ENCODE data around the gene DOCK4.
"Not testable (repeated sequence)": the region's sequence is repeated elsewhere in the genome, so short reads cannot be mapped to it uniquely, and the experiment has no call there.

DOCK4 gene

DNA sequence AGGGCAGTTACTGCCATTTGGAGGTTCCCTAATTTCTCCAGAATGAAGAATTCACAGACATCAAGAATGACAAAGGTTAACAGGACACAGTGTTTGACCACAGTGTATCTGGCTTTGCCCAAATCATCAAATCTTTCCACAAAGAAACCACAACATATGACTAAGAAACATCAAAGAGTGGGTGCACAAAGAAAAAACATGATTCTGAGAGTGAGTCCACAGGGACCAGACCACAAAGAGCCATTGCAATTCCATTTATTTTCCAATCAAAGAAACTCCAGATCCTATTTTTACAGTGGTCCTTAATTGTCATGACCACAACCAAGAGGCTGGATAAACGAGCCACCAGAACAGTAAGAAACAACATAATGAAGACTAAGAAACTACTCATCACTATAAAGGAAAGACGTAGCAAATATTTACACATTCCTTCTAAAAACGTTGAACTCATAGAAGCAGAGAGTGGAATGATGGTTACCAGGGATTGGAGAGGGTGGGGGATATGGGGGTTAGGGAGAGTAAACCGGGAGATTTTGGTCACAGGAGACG, 286.5 kb downstream of the DOCK4 start:
- in situ Hi-C loops (cut with HindIII; ENCODE audit: low sequenced_read_pairs): no loop called here

DNA sequence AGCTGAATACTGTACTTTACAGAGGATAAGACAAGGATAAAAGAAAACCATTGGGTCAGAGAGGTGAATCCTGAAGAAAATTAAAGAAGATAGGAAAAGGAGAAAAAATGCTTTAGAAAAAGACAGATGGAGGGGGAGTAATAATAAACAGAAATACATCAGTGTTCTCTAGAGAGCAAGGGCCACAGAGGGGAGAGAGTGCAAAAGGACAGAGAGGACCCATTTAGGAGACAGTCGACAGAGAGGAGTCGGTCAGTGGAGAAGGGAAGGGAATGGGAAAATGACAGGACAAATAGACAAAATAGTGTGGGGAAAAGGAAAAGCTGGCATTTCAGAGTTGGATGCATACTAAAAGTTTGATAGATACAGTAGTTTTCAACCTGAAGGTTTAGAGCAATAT, 287.0 kb downstream of the DOCK4 start:
- in situ Hi-C loops (cut with HindIII; ENCODE audit: low sequenced_read_pairs): no loop called here

DNA sequence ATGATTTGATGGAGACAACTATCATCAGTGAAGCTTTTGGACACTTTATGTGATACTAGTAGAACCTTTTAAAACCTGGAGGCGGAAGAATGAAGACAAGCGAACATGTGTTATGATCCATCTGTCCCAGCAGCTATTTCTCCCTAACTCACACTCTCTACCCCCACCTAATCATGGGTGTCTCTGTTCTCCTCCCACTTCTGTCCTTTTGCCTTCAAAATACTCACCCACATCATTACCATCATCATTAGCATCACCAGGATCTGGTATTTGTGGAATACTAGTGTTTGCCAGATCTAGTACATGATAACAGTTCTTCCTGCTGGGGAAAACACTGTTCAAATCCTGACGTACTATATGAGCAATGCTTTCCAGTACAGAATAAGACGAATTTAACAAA, 287.7 kb downstream of the DOCK4 start:
- in situ Hi-C loops (cut with HindIII; ENCODE audit: low sequenced_read_pairs): no loop called here

DNA sequence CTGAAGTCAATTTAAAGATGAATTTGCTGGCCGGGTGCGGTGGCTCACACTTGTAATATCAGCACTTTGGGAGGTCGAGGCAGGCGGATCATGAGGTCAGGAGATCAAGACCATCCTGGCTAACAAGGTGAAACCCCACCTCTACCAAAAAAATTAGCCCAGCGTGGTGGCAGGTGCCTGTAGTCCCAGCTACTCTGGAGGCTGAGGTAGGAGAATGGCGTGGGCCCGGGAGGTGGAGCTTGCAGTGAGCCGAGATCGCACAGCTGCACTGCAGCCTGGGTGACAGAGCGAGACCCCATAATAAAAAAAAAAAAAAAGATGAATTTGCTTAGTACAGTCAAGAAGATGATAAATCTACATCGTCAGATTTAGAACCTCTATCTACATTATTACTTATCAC, 288.8 kb downstream of the DOCK4 start:
- in situ Hi-C loops (cut with HindIII; ENCODE audit: low sequenced_read_pairs): not testable (repeated sequence)

DNA sequence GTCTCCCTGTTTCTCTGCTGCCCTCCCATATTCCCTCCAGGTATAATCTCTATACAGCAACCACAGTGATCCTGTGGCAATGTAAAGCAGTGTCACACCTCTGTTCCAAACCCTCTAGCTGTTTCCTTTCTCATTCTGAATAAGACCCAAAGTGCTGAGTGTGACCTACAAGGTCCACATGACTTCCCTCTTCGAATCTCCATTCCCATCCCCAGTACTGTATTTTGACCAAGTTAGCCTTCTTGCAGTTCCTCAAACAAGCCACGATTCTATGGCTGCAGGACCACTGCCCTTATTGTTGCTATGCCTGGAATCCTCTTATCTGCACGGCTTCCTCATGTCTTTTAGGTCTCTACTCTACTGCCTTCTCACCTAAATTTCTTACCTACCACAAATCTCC, 291.9 kb downstream of the DOCK4 start:
- in situ Hi-C loops (cut with HindIII; ENCODE audit: low sequenced_read_pairs): no loop called here

DNA sequence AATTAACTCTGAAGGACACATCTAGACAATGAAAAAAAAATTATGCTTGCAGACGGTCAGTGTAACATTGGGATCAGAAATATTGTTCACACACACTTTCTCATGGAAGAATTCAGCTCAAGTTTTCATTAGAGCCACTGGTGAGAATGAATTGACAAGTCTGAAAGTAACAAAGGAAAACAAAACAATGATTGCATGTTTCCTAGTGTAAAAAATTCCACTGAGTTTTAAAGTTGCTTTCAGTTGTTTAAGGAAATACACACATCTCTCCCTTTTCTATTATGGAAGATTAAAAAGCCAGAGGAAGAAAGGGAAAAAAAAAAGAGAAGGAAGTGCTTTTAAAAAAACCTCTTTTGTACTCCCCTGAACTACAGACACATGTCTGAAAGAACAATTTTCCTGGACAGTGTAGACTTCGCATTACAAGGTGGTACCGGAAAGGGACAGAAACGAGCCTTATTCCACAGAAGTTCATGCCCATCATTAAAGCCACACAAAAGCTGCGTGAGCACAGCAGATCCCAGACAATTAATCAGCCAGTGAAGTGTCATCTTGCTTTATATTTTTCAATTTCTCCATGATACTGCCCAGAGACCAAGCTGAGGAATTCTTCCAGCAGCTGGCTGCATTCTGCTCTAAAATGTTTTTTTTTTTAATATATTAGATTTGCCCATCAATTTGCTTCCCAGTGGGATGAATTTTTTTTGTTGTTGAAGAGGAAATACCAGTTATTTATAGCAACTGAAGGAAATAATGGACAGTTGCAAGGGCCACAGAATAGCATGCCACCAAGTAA, 294.8 kb downstream of the DOCK4 start:
- in situ Hi-C loops (cut with HindIII; ENCODE audit: low sequenced_read_pairs): no loop called here

DNA sequence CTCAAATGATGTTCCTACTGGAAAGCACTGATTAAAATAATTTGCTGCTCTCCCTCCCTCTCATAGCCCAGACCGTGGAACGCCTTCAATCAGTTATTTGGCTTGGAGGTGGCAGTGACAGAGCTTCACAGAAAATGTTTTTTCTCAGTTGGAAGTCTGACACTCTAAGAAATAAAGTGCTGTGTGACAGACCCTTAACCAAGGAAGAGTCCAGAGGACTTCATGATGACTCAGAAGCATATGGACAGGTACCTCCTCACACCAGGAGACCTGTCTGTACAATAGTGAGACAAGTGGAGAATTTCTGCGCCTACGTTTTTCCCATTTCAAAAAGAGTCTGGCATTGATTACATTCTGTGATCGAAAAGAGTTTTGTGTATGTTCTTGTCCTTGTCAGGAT, 295.5 kb downstream of the DOCK4 start:
- in situ Hi-C loops (cut with HindIII; ENCODE audit: low sequenced_read_pairs): no loop called here

DNA sequence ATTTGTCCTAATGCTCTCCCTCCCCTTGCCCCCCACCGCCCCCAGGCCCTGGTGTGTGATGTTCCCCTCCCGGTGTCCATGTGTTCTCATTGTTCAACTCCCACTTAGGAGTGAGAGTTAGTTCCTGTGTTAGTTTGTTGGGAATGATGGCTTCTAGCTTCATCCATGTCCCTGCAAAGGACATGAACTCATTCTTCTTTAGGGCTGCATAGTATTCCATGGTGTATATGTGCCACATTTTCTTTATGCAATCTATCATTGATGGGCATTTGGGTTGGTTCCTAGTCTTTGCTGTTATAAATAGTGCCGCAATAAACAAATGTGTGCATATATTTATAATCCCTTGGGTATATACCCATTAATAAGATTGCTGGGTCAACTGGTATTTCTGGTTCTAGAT, 297.5 kb downstream of the DOCK4 start:
- in situ Hi-C loops (cut with HindIII; ENCODE audit: low sequenced_read_pairs): not testable (repeated sequence)

DNA sequence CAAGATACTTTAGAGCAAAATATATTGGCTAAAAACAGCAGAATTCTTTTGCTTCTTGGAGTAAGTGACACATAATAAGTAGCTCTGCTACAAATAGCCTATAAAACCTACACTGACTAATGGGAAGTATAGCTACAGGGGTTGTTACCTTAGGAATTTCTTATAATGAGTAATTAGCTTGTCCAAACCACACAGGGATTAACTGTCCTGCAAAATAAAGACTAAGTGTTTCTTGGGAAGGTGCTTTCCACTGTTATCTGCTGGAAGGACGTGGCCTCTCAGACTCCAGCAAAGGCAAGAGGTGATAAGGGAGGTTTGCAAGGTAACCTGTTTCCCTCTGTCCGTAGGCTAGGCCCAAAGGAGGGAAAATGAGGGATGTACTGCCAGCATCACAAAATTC, 302.4 kb downstream of the DOCK4 start:
- in situ Hi-C loops (cut with HindIII; ENCODE audit: low sequenced_read_pairs): no loop called here

DNA sequence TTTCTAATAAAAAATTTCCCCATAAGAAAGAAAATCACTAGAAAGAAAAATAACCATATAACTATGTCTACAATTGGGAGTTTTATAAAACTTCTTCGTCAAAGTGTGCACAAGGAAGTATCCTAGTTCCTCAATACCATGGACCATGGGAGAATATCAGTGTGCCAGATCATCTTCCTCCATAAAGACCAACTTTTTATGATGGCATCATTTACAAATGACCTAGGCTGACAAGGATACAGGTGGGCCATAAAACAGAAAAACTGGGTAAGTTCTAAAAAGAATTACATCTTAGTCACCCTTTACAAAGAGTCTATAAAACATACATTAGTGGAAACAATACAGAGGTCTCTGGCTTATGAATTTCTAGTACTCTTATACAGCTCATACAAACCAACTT, 303.2 kb downstream of the DOCK4 start:
- in situ Hi-C loops (cut with HindIII; ENCODE audit: low sequenced_read_pairs): no loop called here

DNA sequence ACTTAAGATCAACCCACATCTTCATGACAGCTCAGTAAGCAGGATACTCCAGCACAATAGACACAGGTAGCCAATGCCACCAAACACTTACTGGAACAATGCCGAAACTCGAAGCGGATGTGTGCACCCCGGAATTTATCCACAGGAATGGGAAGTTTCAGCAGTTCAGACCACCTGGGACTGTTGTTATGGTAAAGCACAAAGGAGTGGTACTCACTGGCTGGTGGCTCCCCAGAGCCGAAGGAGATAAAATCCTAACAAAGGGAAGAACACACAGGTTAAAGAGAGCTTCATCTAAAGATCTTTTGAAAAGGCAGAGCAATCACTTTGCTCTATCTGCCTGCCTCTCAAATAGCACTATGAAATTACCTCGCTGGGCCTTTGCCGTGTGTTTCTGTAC, 305.9 kb downstream of the DOCK4 start:
- in situ Hi-C loops (cut with HindIII; ENCODE audit: low sequenced_read_pairs): no loop called here

DNA sequence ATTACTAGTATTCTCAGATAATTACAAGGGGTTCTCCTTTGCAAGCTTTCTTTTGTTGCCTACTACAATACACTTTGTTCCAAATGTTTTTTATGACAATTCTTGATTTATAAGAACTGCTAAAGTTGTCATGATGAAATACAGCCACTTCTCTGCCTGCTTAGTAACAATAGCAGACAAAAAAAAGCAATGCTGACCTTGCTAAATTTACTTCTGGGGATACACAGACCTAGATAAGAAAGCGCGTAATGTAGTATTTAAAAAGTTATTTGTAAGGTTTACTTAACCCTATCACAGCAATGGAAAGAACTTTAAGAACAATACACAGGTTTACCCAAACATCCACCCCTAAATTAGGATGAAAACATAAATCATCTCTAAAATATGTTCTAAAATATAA, 311.1 kb downstream of the DOCK4 start:
- in situ Hi-C loops (cut with HindIII; ENCODE audit: low sequenced_read_pairs): no loop called here

DNA sequence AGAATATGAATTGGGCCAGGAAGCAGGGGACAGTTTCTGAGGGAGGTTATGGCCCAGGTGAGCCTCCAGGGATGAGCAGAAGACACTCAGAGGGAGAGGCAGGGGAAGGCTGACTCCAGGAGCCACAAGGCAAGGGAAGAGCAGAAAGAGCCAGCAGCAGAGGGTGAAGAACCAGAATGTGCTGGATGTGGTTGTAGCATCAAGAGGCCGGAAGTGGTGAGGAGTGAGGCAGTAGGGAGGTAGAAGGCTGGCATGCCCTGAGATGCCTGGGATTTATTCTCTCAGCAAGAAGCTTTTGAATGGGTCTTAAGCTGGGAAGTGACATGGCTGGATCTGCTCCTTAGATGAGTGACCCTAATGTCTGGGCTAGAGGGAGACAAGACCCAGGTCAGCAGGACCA, 311.7 kb downstream of the DOCK4 start:
- in situ Hi-C loops (cut with HindIII; ENCODE audit: low sequenced_read_pairs): no loop called here

DNA sequence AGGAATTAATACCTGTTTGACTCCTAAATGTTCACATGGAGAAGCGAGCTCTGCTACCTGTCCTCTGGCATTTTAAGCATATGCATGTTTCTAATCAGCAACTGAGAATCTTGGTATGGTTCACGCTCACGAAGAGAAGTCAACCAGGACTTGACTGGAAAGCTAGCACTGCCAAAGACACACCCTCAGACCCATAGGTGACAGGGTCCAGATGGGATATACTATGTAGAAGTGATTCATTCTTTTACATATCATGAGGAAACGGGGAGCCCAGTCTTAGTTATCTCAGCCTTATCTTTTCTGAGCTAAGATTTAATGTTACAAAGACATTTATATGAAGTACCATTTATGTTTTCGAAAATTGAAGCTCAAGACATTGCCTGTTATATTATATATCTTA, 313.0 kb downstream of the DOCK4 start:
- in situ Hi-C loops (cut with HindIII; ENCODE audit: low sequenced_read_pairs): no loop called here

DNA sequence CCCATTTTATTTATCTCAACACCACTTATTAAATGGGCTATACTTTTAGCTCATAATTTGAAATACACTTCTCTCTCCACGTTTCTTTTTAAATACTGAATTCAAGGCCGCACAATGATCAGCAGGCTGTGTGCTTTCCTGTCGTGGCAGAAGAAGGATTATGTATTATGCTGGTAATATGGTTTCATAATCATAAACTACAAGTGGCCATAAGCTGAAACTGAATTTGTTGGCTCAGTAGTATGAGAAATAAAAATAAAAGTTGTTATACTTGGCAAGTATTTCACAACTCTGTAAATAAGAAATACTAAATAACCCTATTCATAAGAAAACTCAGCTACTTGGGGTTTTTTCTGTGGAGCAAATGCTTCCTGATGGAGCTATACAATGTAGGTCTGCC, 313.6 kb downstream of the DOCK4 start:
- in situ Hi-C loops (cut with HindIII; ENCODE audit: low sequenced_read_pairs): no loop called here

DNA sequence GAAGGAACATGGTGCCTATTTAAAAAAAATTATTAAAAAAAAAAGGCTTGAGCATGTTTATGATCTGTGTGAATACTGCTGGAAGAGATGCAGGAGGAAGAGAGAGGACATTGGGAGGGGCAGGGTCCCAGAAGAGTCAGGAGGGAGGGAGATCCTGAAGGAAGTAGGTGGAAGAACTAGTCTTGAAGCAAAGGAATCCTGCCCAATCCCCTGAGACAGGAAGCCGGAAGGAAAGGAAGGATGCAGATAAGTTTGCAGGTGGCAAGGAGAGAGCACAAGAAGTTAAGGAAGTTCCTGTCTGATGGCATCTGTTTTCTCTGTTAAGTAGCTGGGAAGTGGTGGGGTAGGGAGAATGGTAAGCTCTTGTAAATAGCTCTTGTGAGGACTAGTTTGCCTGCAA, 318.5 kb downstream of the DOCK4 start:
- in situ Hi-C loops (cut with HindIII; ENCODE audit: low sequenced_read_pairs): no loop called here

DNA sequence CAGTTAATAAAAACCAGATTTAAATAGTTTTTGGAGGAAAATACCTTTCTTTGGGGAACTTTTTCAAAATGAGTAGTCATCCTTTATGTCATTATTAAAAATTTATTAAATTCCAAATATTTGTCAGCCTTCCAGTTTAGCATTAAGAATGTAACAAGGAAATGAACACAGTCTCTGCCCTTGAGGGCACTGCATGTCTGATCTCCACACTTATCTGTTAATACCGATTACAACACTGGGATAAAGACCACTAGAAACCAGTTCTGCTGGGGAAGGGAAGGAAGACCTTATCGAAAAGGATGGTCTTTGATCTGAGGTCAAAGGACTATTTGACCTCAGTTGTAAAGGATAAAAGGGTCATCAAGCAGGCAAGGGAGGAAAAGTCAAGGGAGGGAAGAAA, 320.0 kb downstream of the DOCK4 start:
- in situ Hi-C loops (cut with HindIII; ENCODE audit: low sequenced_read_pairs): no loop called here

DNA sequence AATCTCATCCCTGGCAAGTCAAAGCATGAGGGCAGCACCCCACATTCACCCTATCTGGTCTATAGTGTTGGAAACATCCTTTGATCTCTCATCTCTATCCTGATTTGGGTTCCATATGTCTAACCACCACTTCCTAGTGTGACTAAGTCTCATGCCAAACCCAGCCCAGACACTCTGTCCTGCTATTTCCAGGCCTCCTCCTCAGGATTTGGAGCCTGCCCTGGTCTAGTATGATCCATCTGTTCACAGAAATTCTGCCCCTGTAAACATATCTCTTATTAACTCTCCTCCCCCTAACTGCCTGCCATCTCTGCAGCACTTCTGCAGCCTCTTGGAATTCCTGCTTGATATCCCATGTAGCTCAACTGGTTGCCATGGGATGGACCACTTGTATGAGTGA, 323.0 kb downstream of the DOCK4 start:
- in situ Hi-C loops (cut with HindIII; ENCODE audit: low sequenced_read_pairs): no loop called here

DNA sequence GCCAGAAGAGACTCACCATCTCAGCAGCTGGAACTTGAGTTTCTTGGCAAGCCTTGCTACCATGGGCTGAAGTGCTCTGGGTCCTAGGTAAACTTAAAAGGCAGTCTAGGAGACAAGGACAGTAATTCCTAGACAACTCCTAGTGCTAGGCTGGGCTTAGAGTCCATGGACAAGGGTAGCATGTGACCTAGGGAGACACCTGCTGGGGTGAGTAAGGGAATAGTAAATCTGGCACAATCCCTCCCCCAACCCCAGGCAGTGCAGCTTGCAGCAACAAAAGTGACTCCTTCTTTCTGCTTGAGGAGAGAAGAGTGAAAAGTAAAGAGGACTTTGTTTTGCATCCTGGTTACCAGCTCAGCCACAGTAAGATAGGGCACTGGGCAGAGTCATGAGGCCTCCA, 327.4 kb downstream of the DOCK4 start:
- in situ Hi-C loops (cut with HindIII; ENCODE audit: low sequenced_read_pairs): no loop called here

DNA sequence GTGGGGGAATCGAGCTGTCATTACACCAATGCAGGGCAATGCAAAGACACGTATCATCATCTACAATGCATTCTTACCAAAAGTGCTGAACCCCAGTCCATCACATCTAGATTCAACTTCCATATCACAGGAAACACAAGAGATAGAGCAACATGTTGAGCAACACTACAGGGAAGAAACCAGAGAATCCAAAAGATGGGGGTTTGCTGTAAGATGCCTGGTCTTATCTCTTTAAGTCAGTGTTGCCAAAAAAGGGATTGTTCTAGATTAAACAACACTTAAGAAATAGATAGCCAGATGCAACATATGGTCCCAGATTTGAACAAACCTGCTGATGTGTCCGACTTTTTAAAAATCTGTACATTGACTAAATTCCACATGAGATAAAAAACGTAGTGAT, 328.3 kb downstream of the DOCK4 start:
- in situ Hi-C loops (cut with HindIII; ENCODE audit: low sequenced_read_pairs): no loop called here

DNA sequence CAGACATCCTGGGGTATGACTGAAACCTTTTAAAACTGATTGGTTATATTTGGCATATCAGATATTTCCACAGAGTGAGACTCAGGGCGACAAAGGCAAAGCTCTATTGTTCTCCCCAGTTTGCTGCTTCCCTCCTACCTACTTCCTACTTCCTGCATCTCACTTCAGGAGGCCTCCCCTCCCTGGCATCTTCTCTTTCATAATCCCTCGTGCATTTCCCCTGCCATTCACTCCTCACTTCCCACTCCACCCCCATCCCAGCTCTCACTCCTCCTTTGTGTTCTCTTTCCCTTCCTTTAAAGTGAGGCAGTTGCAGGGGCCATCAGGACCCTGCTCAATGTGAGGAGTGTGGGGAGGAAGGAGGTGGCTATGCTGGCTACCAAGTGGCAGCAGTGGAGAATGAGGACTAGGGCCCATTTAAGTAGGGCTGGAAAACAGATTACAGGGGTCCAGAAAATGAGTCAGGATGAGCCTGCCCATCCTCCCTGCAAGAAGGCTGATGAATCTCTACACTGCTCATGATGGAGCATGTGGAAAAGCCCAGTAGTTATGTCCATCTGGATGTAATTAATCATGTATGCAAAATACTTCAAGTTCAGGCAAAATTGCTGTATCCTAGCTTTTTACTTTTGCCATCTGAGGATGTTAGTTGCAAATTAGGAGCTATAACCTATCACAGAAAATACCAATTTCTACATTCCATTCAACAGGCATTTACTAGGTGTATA, 332.1 kb downstream of the DOCK4 start:
- in situ Hi-C loops (cut with HindIII; ENCODE audit: low sequenced_read_pairs): no loop called here

DNA sequence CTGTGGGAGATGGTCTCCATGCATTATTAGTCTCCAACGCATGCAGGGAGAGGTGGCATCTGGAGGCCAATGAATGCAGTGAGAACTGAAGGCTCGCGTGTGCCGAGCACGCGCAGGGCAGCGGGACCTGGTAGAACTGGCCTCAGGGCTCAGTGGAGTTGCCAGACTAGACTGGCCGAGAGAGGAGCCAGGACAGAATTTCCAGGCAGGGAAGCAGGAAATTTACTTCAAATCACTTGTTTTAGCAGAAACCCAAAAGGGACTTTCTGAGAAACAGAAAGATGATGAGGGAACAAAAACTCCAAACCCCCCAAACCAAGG, 332.9 kb downstream of the DOCK4 start:
- in situ Hi-C loops (cut with HindIII; ENCODE audit: low sequenced_read_pairs): no loop called here

Data from endothelial cell of hepatic sinusoid (primary cell).